ENCODE results near the gene TRIM47.
"Not testable (repeated sequence)": the region's sequence is repeated elsewhere in the genome, so short reads cannot be mapped to it uniquely, and the experiment has no call there.

Gene TRIM47

DNA sequence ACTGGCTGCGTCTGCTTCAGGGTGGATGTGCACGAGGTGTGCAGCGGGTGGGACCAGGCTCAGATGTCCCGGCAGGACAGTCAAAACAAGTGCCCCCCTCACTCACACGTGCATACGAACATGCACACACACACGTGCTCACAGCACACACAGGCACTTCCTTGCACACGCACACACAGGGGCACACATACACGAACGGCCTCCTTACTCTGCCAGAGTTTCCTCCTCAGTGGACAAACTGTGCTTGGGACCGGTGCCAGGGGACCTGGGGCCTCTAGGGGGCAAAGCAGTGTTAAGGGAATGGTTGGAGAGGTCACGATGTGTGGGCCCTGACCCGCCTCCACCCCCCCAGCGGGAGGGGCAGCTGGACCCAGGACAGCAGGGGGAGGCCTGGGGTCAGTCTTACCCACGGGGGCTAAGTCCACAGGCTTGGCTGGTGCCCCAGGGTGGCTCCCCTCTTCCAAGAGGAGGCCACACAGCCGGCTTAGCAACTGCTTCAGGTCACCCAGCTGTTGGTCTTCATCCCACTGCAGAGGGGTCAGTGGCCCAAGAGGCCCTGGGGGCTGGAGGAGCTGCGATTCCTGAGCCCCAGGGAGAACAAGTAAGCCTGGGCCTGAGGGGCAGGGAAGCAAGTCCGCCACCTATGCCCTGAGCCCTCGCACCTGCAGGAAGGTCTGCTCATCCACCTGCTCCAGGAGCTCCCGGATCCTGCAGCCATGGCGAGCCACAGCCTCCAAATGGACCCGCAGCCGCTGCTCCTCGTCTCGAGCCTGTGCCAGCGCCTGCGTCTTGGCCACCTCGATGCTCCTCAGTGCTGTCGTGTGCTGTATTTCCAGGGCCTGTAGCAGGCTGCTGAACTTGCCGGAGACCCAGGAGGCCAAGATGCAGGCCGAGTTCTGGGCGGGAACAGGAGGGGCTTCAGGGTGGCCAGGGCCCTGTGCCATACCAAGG is 13.5 kb upstream of the TRIM47 start:
- ATAC-seq (replicated peaks) (no peak), DNase-seq (no peak)
- Mint-ChIP-seq H3K27ac (peak overlapping the region; percentile 87), H3K4me3 (no peak overlapping the region), H3K36me3 (peaks cover 15 to 32% of the 10 kb centered on the region in 2 donors), H3K27me3 (no peaks in the 10 kb centered on the region), H3K4me1 (peaks cover 25 to 36% of the 10 kb centered on the region in 2 donors), H3K9me3 (no peaks in the 10 kb centered on the region)

GRCh38 chr17:75891022-75891604 is 12.7 kb upstream of the TRIM47 start:
- ATAC-seq (replicated peaks), result no peak
- no peak overlapping the region for H3K27ac Mint-ChIP-seq
- peaks cover 25 to 35% of the 10 kb centered on the region in 2 donors for H3K4me1 Mint-ChIP-seq
- H3K4me3 Mint-ChIP-seq, result no peak overlapping the region
- no peaks in the 10 kb centered on the region for H3K27me3 Mint-ChIP-seq
- H3K36me3 Mint-ChIP-seq, result peaks cover 15 to 36% of the 10 kb centered on the region in 2 donors
- DNase-seq, result no peak
- no peaks in the 10 kb centered on the region for H3K9me3 Mint-ChIP-seq

- peaks cover 15 to 27% of the 10 kb centered on the region in 2 donors for H3K36me3 Mint-ChIP-seq
Observed at GRCh38 chr17:75889454-75889853, 11.1 kb upstream of the TRIM47 start.

GRCh38 chr17:75888484-75888883 is 10.1 kb upstream of the TRIM47 start:
- no peaks in the 10 kb centered on the region for H3K9me3 Mint-ChIP-seq
- no peaks in the 10 kb centered on the region for H3K27me3 Mint-ChIP-seq
- no peak overlapping the region for H3K27ac Mint-ChIP-seq
- peaks cover 8 to 18% of the 10 kb centered on the region in 2 donors for H3K36me3 Mint-ChIP-seq
- ATAC-seq (replicated peaks) (no peak), DNase-seq (no peak)
- H3K4me1 Mint-ChIP-seq, result peaks cover 8 to 17% of the 10 kb centered on the region in 2 donors
- H3K4me3 Mint-ChIP-seq, result no peak overlapping the region

More at GRCh38 chr17:75889454-75889853, 11.1 kb upstream of the TRIM47 start:
- Mint-ChIP-seq H3K27ac (no peak overlapping the region), H3K9me3 (no peaks in the 10 kb centered on the region), H3K4me3 (no peak overlapping the region), H3K27me3 (no peaks in the 10 kb centered on the region), H3K4me1 (peaks cover 17 to 26% of the 10 kb centered on the region in 2 donors)
- no peak for ATAC-seq (replicated peaks)
- DNase-seq, result no peak

GRCh38 chr17:75885860-75886259 is 7.5 kb upstream of the TRIM47 start:
- ATAC-seq (replicated peaks); H3K9me3 Mint-ChIP-seq; H3K4me3 Mint-ChIP-seq; H3K27me3 Mint-ChIP-seq; DNase-seq; H3K27ac Mint-ChIP-seq: not testable (repeated sequence)
- peaks cover 5 to 14% of the 10 kb centered on the region in 2 donors for H3K36me3 Mint-ChIP-seq
- peaks cover 8 to 14% of the 10 kb centered on the region in 2 donors for H3K4me1 Mint-ChIP-seq

- peaks cover 6 to 12% of the 10 kb centered on the region in 2 donors for H3K4me1 Mint-ChIP-seq
- peaks cover 0 to 5% of the 10 kb centered on the region in 2 donors for H3K27me3 Mint-ChIP-seq
- no peak overlapping the region for H3K4me3 Mint-ChIP-seq
- no peak for DNase-seq
- ATAC-seq (replicated peaks), result no peak
- H3K9me3 Mint-ChIP-seq, result no peaks in the 10 kb centered on the region
- H3K36me3 Mint-ChIP-seq, result peaks cover 3 to 11% of the 10 kb centered on the region in 2 donors
- no peak overlapping the region for H3K27ac Mint-ChIP-seq
Observed at GRCh38 chr17:75885431-75885830, 7.0 kb upstream of the TRIM47 start.

GRCh38 chr17:75881678-75882454 is 3.5 kb upstream of the TRIM47 start:
- Mint-ChIP-seq H3K36me3 (peaks cover 0 to 4% of the 10 kb centered on the region in 2 donors), H3K27ac (no peak overlapping the region), H3K4me1 (peaks cover 13 to 26% of the 10 kb centered on the region in 2 donors), H3K4me3 (no peak overlapping the region), H3K27me3 (peaks cover 6 to 26% of the 10 kb centered on the region in 2 donors), H3K9me3 (no peaks in the 10 kb centered on the region)
- ATAC-seq (replicated peaks) (no peak), DNase-seq (no peak)

DNA sequence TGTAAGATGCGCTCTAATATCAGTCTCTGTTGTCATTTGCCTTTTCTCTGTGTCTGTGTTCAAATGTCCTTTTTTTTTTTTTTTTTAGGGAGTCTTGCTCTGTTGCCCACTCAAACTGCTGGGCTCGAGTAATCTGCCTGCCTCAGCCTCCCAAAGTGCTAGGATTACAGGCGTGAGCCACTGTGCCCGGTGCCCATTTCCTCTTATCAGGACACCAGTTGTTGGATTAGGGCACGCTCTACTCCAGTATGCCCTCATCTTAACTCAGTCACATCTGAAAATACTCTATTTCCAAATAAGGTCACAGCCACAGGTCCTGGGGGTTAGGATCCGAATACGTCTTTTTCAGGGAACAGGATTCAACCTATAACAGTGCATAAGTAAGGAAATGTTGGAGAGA is 1.9 kb upstream of the TRIM47 start:
- Mint-ChIP-seq H3K27ac (no peak overlapping the region), H3K4me1 (peaks cover 21 to 32% of the 10 kb centered on the region in 2 donors), H3K36me3 (no peaks in the 10 kb centered on the region), H3K9me3 (no peaks in the 10 kb centered on the region), H3K4me3 (no peak overlapping the region), H3K27me3 (peaks cover 6 to 26% of the 10 kb centered on the region in 2 donors)
- ATAC-seq (replicated peaks) (no peak), DNase-seq (no peak)

DNA sequence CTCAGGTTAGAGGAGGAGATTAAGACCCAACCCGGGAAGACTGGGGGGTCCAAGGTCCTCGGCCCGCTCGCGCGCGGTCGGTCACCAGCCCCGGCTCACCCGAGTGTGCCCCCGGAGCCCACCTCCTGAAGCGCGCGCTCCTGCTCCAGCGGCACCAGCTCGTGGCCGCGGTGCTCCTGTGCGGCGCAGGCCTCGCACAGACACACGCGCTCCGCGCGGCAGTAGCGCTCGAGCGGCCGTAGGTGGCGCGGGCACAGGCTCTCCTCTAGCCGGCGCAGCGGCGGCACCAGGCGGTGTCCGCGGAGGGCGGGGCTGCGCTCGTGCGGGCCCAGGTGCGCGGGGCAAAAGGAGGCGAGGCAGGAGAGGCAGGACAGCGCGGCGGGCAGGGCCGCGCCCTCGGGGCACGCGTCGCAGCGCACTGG is 618 bp downstream of the TRIM47 start:
- DNase-seq (peak; percentile 56), ATAC-seq (replicated peaks) (peak; percentile 82 to 85)
- Mint-ChIP-seq H3K36me3 (no peaks in the 10 kb centered on the region), H3K4me1 (peaks cover 21 to 31% of the 10 kb centered on the region in 2 donors), H3K27ac (peak overlapping the region; percentile 90), H3K9me3 (no peaks in the 10 kb centered on the region), H3K4me3 (peak overlapping the region; percentile 75 to 85), H3K27me3 (peaks cover 6 to 26% of the 10 kb centered on the region in 2 donors)

DNA sequence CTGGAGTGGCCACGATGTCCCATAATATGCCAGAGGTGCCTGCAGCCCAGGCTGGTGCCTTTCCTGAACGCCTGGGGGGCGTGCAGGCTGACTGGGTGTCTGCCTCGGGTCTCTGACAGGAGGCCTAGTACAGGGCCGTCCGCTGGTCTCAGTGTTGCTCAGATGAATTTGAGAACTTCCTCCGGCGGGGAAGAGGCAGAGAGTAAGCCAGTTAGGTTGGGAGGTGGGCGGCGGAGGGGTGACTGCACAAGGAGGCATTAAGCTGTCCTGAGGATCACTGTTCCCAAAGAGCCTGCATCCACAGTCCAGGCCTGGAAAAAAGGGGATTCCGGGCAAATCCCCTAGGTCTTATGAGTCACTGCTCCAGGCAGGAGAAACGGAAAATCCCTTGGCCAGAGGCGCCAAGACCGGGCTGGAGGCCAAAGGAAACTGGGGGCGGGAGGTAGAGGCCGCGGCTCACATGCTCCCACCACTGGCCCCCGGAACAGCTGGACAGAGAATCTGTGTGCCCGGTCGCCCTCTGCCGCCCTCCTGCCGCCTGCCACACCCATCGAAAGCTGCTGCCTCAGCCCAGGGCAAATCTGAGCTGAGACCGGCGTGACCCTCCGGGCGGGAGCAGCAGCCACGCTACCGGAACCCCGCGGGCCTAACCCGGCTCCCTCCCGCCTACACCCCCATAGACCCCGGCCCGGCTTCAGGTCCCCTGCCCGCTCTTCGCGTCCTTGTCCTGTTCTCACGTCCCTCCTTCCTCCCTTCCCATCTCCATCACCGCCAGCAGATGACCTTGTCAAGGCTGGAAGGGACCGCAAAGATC is 1.2 kb downstream of the TRIM47 start:
- ATAC-seq (replicated peaks) (peak; percentile 25 to 30), DNase-seq (no peak)
- Mint-ChIP-seq H3K27me3 (peaks cover 6 to 26% of the 10 kb centered on the region in 2 donors), H3K4me1 (peaks cover 21 to 31% of the 10 kb centered on the region in 2 donors), H3K9me3 (no peaks in the 10 kb centered on the region), H3K4me3 (peak overlapping the region; percentile 75 to 85), H3K36me3 (no peaks in the 10 kb centered on the region), H3K27ac (peak overlapping the region; percentile 88)

DNA sequence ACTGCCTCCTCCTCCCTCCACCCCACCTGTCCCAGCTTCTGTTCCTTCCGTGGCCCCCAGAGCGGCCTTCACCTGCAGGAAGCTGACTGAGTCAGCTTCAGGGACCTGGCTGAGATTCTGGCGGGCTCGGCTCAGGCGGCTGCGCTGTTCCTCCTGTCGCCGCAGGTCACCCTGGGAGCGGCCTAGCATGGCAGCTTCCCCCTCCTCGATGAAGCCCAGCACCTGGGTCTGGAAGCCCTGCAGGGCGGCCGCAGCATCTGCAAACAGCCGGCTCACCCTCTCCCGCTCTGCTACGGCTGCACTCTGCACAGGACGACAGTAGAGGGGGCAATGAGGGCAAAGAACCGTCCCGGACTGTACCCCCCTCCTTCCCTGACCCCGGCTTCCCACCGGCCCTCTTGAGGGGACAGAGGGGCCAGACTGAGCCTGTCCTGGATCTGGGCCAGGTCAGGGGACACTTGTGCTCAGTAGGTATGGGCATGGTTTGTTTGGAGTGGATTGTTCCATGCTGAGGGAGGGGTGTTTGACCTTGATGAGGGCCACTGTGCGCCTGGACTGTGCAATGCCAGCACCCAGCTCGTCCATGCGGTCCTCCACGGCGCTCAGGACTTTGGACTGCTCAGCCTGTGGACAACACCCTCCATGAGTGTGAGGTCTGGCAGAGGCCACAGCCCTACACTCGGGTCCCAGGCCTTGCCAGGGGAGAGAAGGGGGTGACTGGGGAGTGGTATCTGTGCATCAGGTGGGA is 2.0 kb downstream of the TRIM47 start:
- ATAC-seq (replicated peaks) (peak; percentile 64 to 66), DNase-seq (peak; percentile 51)
- no peaks in the 10 kb centered on the region for H3K9me3 Mint-ChIP-seq
- H3K36me3 Mint-ChIP-seq, result no peaks in the 10 kb centered on the region
- peaks cover 21 to 31% of the 10 kb centered on the region in 2 donors for H3K4me1 Mint-ChIP-seq
- H3K27me3 Mint-ChIP-seq, result peaks cover 6 to 26% of the 10 kb centered on the region in 2 donors
- peak overlapping the region; percentile 75 for H3K27ac Mint-ChIP-seq
- peak overlapping the region; percentile 75 to 85 for H3K4me3 Mint-ChIP-seq

DNA sequence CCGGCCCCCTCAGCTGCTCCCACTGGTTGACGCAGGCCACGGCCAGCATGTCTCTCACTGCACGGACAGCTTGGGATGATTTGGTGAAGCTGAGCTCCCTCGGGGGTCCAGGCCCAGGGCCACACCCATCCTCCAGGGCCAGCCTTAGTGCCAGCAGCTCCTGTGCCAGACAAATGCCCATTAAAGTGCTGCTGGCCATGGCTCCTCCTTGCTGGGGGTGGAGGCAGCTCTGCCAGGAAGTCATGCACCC is 2.5 kb downstream of the TRIM47 start:
- DNase-seq (no peak), ATAC-seq (replicated peaks) (no peak)
- Mint-ChIP-seq H3K9me3 (no peaks in the 10 kb centered on the region), H3K36me3 (no peaks in the 10 kb centered on the region), H3K4me3 (peak overlapping the region; percentile 75 to 85), H3K27me3 (peaks cover 6 to 25% of the 10 kb centered on the region in 2 donors), H3K4me1 (peaks cover 21 to 31% of the 10 kb centered on the region in 2 donors), H3K27ac (peak overlapping the region; percentile 75)

Data from stimulated activated naive B cell treated with anti-CD40 and anti-IgM and Interleukin-4, amounts not matched to agents 10 μg/mL and 1 μg/mL and 100 μg/mL, for 72 hours (primary cell).